Hepatocyte (in vitro differentiated cells): ENCODE results near the gene RFC2. TPM values are rescaled to one million over a fixed set of nuclear protein-coding genes. Genes with fewer than 3 reads are reported as not detected.
"Not testable (repeated sequence)": the region's sequence is repeated elsewhere in the genome, so short reads cannot be mapped to it uniquely, and the experiment has no call there.

Source experiments
- DNase-seq: peaks from one replicate; pipeline ENCODE4 v3.0.0-alpha.2; 2016; ENCODE audit warnings: low spot score
- H2AFZ ChIP-seq: fragments of 200-600 bp; sonication (generic); 2 replicates; pipeline ENCODE4 v1.6.0; 2016; ENCODE audit warnings: antibody characterized with exemption, mild to moderate bottlenecking
- H3K27ac ChIP-seq: fragments of 200-600 bp; sonication (generic); 2 replicates; pipeline ENCODE4 v1.5.1; 2016; ENCODE audit warnings: mild to moderate bottlenecking
- H3K27me3 ChIP-seq: fragments of 200-600 bp; sonication (generic); 2 replicates; pipeline ENCODE4 v1.6.1; 2016
- H3K36me3 ChIP-seq: fragments of 200-600 bp; sonication (generic); replicated peaks from 2 replicates; pipeline ENCODE4 v1.5.1; 2016; ENCODE audit warnings: low read depth; ENCODE audit not compliant: insufficient read depth
- H3K4me1 ChIP-seq: fragments of 200-600 bp; sonication (generic); 2 replicates; pipeline ENCODE4 v1.5.1; 2016; ENCODE audit warnings: mild to moderate bottlenecking, moderate library complexity; ENCODE audit not compliant: insufficient read depth
- H3K4me2 ChIP-seq: fragments of 200-600 bp; sonication (generic); 2 replicates; pipeline ENCODE4 v1.6.0; 2016
- H3K4me3 ChIP-seq: fragments of 200-600 bp; sonication (generic); 2 replicates; pipeline ENCODE4 v1.5.1; 2016; ENCODE audit warnings: mild to moderate bottlenecking
- H3K79me2 ChIP-seq: fragments of 200-600 bp; sonication (generic); 2 replicates; pipeline ENCODE4 v1.6.0; 2017; ENCODE audit warnings: mild to moderate bottlenecking
- H3K9me2 ChIP-seq: fragments of 200-600 bp; sonication (generic); replicated peaks from 2 replicates; pipeline ENCODE4 v1.6.0; 2017; ENCODE audit warnings: mild to moderate bottlenecking; ENCODE audit not compliant: insufficient read depth
- H3K9me3 ChIP-seq: fragments of 200-600 bp; sonication (generic); 2 replicates; pipeline ENCODE4 v1.5.1; 2016; ENCODE audit warnings: low read depth, mild to moderate bottlenecking
- H4K20me1 ChIP-seq: fragments of 200-600 bp; sonication (generic); 2 replicates; pipeline ENCODE4 v1.6.0; 2016; ENCODE audit warnings: mild to moderate bottlenecking; ENCODE audit not compliant: insufficient read depth, poor library complexity, severe bottlenecking
- CTCF ChIP-seq: fragments of 200-600 bp; sonication (generic); IDR thresholded peaks from 2 replicates; pipeline ENCODE4 v1.5.1; 2016; ENCODE audit warnings: antibody characterized with exemption, mild to moderate bottlenecking; ENCODE audit not compliant: poor library complexity
- EZH2 ChIP-seq: fragments of 200-600 bp; sonication (generic); IDR thresholded peaks from 2 replicates; pipeline ENCODE4 v1.6.1; 2016; ENCODE audit warnings: antibody characterized with exemption, mild to moderate bottlenecking, borderline replicate concordance
- EZH2phosphoT487 ChIP-seq: fragments of 200-600 bp; sonication (generic); IDR thresholded peaks from one replicate; pipeline ENCODE4 v1.6.1; 2018; ENCODE audit warnings: antibody characterized with exemption, mild to moderate bottlenecking, low read depth, moderate library complexity; ENCODE audit not compliant: unreplicated experiment, severe bottlenecking
- WGBS: methylation state at CpG from one replicate; pipeline ENCODE4 v1.1.6; 2016; ENCODE audit warnings: low lambda C conversion rate; ENCODE audit errors: missing lambda C conversion rate; 5-methylcytosine and 5-hydroxymethylcytosine counted together
- polyA plus RNA-seq: library from polyadenylated mRNA; unstranded; fragments of >200 nt; fragmentation: Nextera tagmentation; extraction: Ambion mirVana; gene quantifications from 2 replicates; pipeline ENCODE4 v1.2.1, GENCODE V29; 2016
- total RNA-seq: library from RNA; depleted of rRNA; stranded (reverse); fragments of >200 nt; gene quantifications from 2 replicates; pipeline ENCODE4 v1.2.3, GENCODE V29; 2014

RFC2 gene
- total and polyA plus RNA-seq, 2 experiments from 2014 or later = 16.8 to 25.4 TPM

GRCh38 chr7:74212661-74213060, 41.5 kb downstream of the RFC2 start:
- Histone ChIP-seq H3K27ac (no peak overlapping the region), H3K9me2 (no peaks in the 10 kb centered on the region), H3K4me1 (no peaks in the 10 kb centered on the region), H4K20me1 (no peaks in the 10 kb centered on the region), H3K36me3 (no peaks in the 10 kb centered on the region), H3K4me3 (no peak overlapping the region), H3K79me2 (no peaks in the 10 kb centered on the region), H3K9me3 (no peaks in the 10 kb centered on the region), H3K27me3 (no peaks in the 10 kb centered on the region), H3K4me2 (no peak overlapping the region), H2AFZ (no peak overlapping the region)
- TF ChIP-seq CTCF (no peak), EZH2phosphoT487 (no peak), EZH2 (no peak)
- DNase-seq = no peak
- WGBS = 95% methylated on average over 11 of the region's 11 CpGs

- H3K4me1 ChIP-seq, DNase-seq, H3K79me2 ChIP-seq, H3K36me3 ChIP-seq, H3K27me3 ChIP-seq, H2AFZ ChIP-seq, H3K4me2 ChIP-seq, H4K20me1 ChIP-seq, H3K9me2 ChIP-seq, H3K4me3 ChIP-seq, H3K9me3 ChIP-seq, H3K27ac ChIP-seq: not testable (repeated sequence)
- 91% methylated on average over 7 of the region's 7 CpGs for WGBS
These were observed 46.0 kb downstream of the RFC2 start for GRCh38 chr7:74208241-74208640.

- Histone ChIP-seq H3K9me3 (no peaks in the 10 kb centered on the region), H3K9me2 (no peaks in the 10 kb centered on the region), H4K20me1 (no peaks in the 10 kb centered on the region), H3K4me2 (no peak overlapping the region), H3K4me3 (no peak overlapping the region), H3K36me3 (no peaks in the 10 kb centered on the region), H2AFZ (no peak overlapping the region), H3K27me3 (no peaks in the 10 kb centered on the region), H3K4me1 (no peaks in the 10 kb centered on the region), H3K79me2 (no peaks in the 10 kb centered on the region), H3K27ac (no peak overlapping the region)
- TF ChIP-seq EZH2phosphoT487 = no peak
- no peak for TF ChIP-seq CTCF
- no peak for TF ChIP-seq EZH2
- 92% methylated on average over 11 of the region's 11 CpGs for WGBS
- no peak for DNase-seq
These were observed 46.6 kb downstream of the RFC2 start for GRCh38 chr7:74207586-74207985.

GRCh38 chr7:74206589-74207120, 47.5 kb downstream of the RFC2 start:
- no peak overlapping the region for H3K27ac ChIP-seq
- no peaks in the 10 kb centered on the region for H3K9me2 ChIP-seq
- H3K9me3 ChIP-seq = no peaks in the 10 kb centered on the region
- no peaks in the 10 kb centered on the region for H3K36me3 ChIP-seq
- no peak overlapping the region for H3K4me3 ChIP-seq
- H3K4me2 ChIP-seq = peak overlapping the region; percentile 75
- TF ChIP-seq EZH2 (no peak), CTCF (peak; percentile 98)
- H3K4me1 ChIP-seq = no peaks in the 10 kb centered on the region
- H3K27me3 ChIP-seq = no peaks in the 10 kb centered on the region
- H4K20me1 ChIP-seq = no peaks in the 10 kb centered on the region
- peak overlapping the region; percentile 12 for H2AFZ ChIP-seq
- 23% methylated on average over 23 of the region's 23 CpGs for WGBS
- DNase-seq = peak; percentile 88
- no peaks in the 10 kb centered on the region for H3K79me2 ChIP-seq

- not testable (repeated sequence) for DNase-seq, H3K9me2 ChIP-seq, H4K20me1 ChIP-seq, H3K4me3 ChIP-seq, H3K4me2 ChIP-seq, H3K4me1 ChIP-seq, H3K27me3 ChIP-seq, H3K79me2 ChIP-seq, H3K36me3 ChIP-seq, H3K27ac ChIP-seq, H3K9me3 ChIP-seq, H2AFZ ChIP-seq
- WGBS = 91% methylated on average over 10 of the region's 10 CpGs
These were observed 48.1 kb downstream of the RFC2 start for GRCh38 chr7:74206052-74206451.
